ENCODE results near the gene AKAP8L. TPM values are rescaled to one million over a fixed set of nuclear protein-coding genes. Genes with fewer than 3 reads are reported as not detected.

The AKAP8L gene
- total RNA-seq: 71.4 and 90.1 TPM in 2 replicates

GRCh38 chr19:15418579-15419412, at the start of gene AKAP8L:
TSS of gene AKAP8L (minus strand) at chr19:15418988. CDS start at chr19:15418923, 65 bp downstream.

GRCh38 chr19:15464394-15465385, 45.9 kb upstream of the AKAP8L start, which contains the start of gene RASAL3:
TSS of gene RASAL3 (minus strand) at chr19:15464544. CDS start at chr19:15464358, 186 bp downstream.

GRCh38 chr19:15449620-15450527, 31.1 kb upstream of the AKAP8L start, which contains the start of gene WIZ:
TSS of gene WIZ (minus strand) at chr19:15449956. CDS start at chr19:15448307, 1,649 bp downstream.

GRCh38 chr19:15379083-15379998, 39.4 kb downstream of the AKAP8L start, which contains the start of gene AKAP8:
TSS of gene AKAP8 (minus strand) at chr19:15379787. CDS start at chr19:15379731, 56 bp downstream.

GRCh38 chr19:15332311-15332996, 86.3 kb downstream of the AKAP8L start, which contains the start of gene BRD4:
TSS of gene BRD4 (minus strand) at chr19:15332539. CDS start at chr19:15273099, 59,440 bp downstream.

Other genes with a start within 250 kb of the AKAP8L start
- gene NOTCH3, start 218.0 kb downstream of the AKAP8L start, total RNA-seq: 66.0 and 251 TPM in 2 replicates
- 1.00 and 1.0 TPM in 2 replicates for gene EPHX3, start 186.5 kb downstream of the AKAP8L start, total RNA-seq
- 12.3 and 37.7 TPM in 2 replicates for gene BRD4, start 86.4 kb downstream of the AKAP8L start, total RNA-seq
- gene AKAP8, start 39.2 kb downstream of the AKAP8L start, total RNA-seq: 15.0 and 15.1 TPM in 2 replicates
- 6.2 and 17.6 TPM in 2 replicates for gene WIZ, start 31.0 kb upstream of the AKAP8L start, total RNA-seq
- not detected in 2 replicates for gene RASAL3, start 45.6 kb upstream of the AKAP8L start, total RNA-seq
- not detected in 2 replicates for gene PGLYRP2, start 60.5 kb upstream of the AKAP8L start, total RNA-seq
- gene CYP4F22, start 89.5 kb upstream of the AKAP8L start, total RNA-seq: under 0.01 TPM in 1 of 2 replicates, not detected in the other
- gene CYP4F8, start 196.2 kb upstream of the AKAP8L start, total RNA-seq: not detected in 2 replicates
- 1.0 and 1.4 TPM in 2 replicates for gene CYP4F3, start 221.9 kb upstream of the AKAP8L start, total RNA-seq

Measured in nasal cavity respiratory epithelium epithelial cell of viscerocranial mucosa (primary cell).